HG02970 (cell line): ENCODE measurements around the gene RAB31.
"Not testable (repeated sequence)": the region's sequence is repeated elsewhere in the genome, so short reads cannot be mapped to it uniquely, and the experiment has no call there.

Experiments
- ATAC-seq: cut with Tn5 transposase; IDR thresholded peaks from one replicate; pipeline ENCODE4 v1.9.1; 2021; ENCODE audit warnings: mild to moderate bottlenecking, moderate library complexity, moderate number of reproducible peaks; ENCODE audit not compliant: unreplicated experiment, low FRiP score

Gene RAB31

GRCh38 chr18:9755615-9756014 is 47.5 kb downstream of the RAB31 start:
- no peak for ATAC-seq

- ATAC-seq, result no peak
Observed at GRCh38 chr18:9756271-9756932, 48.3 kb downstream of the RAB31 start.

- no peak for ATAC-seq
Observed at GRCh38 chr18:9756933-9757470, 48.9 kb downstream of the RAB31 start.

- ATAC-seq, result no peak
Observed at GRCh38 chr18:9757827-9758621, 49.9 kb downstream of the RAB31 start.

- no peak for ATAC-seq
Observed at GRCh38 chr18:9758624-9759075, 50.5 kb downstream of the RAB31 start.

GRCh38 chr18:9760641-9761040 is 52.5 kb downstream of the RAB31 start:
- ATAC-seq, result no peak

GRCh38 chr18:9762526-9762925 is 54.4 kb downstream of the RAB31 start:
- no peak for ATAC-seq

- no peak for ATAC-seq
Observed at GRCh38 chr18:9763157-9763556, 55.1 kb downstream of the RAB31 start.

GRCh38 chr18:9764011-9764481 is 55.9 kb downstream of the RAB31 start:
- ATAC-seq, result no peak

- ATAC-seq, result no peak
Observed at GRCh38 chr18:9765501-9765900, 57.4 kb downstream of the RAB31 start.

GRCh38 chr18:9766076-9766481 is 58.0 kb downstream of the RAB31 start:
- ATAC-seq, result no peak

- ATAC-seq, result no peak
Observed at GRCh38 chr18:9766740-9767139, 58.6 kb downstream of the RAB31 start.

- ATAC-seq, result not testable (repeated sequence)
Observed at GRCh38 chr18:9768071-9768691, 60.1 kb downstream of the RAB31 start.

GRCh38 chr18:9770111-9770510 is 62.0 kb downstream of the RAB31 start:
- ATAC-seq, result not testable (repeated sequence)

- no peak for ATAC-seq
Observed at GRCh38 chr18:9771261-9771976, 63.3 kb downstream of the RAB31 start.

GRCh38 chr18:9771977-9772660 is 64.0 kb downstream of the RAB31 start:
- ATAC-seq, result no peak

GRCh38 chr18:9772847-9773677 is 65.0 kb downstream of the RAB31 start:
- ATAC-seq, result no peak

- no peak for ATAC-seq
Observed at GRCh38 chr18:9774150-9774549, 66.0 kb downstream of the RAB31 start.

- no peak for ATAC-seq
Observed at GRCh38 chr18:9775178-9775577, 67.1 kb downstream of the RAB31 start.
